HG02763 (cell line): ENCODE measurements around the gene AXL.

Experiments
- ATAC-seq: cut with Tn5 transposase; IDR thresholded peaks from one replicate; pipeline ENCODE4 v1.9.1; 2021; ENCODE audit warnings: mild to moderate bottlenecking, moderate library complexity; ENCODE audit not compliant: unreplicated experiment

The AXL gene

DNA sequence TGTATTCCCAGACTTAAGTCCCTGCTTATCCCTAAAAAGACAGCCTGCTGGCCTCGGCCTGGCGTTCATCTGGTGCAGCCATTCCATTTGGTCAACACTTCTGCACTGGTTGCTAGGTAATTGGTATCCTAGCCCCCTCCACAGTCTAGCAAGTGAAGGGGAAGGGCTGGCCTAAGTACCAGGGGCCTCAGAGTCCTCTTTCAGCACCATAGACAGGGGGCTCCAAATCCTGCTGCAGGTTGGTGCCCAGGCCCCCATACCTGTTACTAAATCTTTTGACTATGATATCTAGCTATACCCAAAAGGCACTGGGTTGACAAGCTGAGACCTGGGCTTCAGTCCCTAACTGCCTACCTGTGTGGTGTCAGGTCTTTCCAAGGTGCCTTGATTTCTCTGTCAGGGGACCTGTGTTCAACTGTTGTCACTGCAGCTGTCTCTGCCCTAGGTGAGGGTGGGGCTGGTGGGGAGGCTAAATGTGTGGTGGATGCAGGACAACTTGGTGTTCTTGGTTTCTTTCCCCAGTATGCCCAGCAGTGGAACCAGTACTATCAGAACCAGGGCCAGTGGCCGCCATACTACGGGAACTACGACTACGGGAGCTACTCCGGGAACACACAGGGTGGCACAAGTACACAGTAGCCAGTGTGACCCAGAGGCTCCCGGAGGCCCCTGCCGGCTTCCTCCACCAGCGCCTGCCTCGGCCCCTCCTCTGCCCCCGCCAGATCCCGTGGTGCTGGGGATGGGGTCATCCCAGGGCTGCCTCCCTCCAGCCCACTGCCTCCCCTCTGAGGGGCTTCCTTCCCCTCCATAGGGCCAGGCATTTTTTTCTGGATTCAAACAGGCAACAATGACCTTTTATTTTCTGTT, 87.1 kb downstream of the AXL start:
- ATAC-seq: no peak

DNA sequence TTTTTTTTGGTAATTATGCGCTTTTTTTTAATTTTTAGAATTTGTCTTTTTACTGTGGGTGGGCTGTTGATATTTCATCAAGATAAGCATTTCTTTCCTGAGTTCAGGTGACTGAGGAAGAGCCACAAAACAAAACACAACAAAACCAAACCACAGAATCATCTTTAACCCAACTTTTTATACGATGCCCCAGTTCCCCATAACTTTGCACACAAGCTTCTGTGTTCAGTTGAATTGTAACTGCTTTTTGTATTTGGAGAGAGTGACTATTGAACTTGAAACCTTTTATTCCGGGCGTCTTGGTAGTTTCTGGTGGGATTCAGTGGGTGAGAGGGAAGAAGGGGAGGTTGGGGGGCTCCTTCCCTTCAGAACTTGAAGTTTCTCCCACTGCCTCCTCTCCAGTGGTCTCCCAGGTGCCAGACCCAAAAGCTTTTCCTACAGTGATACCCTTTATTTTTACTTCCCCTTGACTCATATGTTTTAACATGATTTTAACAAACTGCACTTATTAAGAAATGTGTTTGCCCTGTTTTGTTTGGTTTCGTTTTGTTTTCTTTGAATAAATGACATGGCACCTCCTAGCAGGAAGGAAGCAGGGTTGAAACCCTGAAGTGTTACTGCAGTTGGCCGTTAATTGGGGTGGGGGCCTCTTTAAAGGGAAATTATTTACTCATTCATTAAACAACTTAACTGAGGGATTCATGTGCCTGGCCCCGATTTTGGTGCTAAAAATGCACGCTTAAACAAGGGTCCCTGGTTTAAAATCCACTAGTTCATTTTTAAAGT, 88.3 kb downstream of the AXL start:
- ATAC-seq: no peak

DNA sequence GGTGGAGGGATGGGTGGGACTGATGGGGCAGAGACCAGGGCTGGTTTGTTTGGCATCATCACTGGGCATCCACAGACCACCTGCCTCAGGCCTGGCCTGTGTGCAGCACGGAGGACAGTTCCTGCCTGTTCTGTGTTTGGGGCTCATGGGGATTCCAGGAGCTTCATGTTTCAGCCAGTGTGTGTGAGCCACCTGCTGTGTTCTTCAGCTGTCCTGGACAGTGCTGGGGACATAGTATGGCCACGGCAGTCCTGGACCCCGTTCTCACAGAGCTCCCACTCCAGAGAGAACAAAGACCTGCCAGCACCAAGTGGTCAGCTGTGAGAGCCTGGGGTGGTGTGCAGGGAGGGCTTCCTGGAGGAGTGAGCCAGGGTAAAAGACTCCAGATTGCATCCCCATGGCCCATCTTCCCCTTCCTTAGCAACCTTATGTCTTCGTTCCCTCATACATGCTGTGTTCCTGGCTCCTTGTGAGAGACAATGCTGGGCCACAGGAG, 89.0 kb downstream of the AXL start:
- ATAC-seq: no peak

DNA sequence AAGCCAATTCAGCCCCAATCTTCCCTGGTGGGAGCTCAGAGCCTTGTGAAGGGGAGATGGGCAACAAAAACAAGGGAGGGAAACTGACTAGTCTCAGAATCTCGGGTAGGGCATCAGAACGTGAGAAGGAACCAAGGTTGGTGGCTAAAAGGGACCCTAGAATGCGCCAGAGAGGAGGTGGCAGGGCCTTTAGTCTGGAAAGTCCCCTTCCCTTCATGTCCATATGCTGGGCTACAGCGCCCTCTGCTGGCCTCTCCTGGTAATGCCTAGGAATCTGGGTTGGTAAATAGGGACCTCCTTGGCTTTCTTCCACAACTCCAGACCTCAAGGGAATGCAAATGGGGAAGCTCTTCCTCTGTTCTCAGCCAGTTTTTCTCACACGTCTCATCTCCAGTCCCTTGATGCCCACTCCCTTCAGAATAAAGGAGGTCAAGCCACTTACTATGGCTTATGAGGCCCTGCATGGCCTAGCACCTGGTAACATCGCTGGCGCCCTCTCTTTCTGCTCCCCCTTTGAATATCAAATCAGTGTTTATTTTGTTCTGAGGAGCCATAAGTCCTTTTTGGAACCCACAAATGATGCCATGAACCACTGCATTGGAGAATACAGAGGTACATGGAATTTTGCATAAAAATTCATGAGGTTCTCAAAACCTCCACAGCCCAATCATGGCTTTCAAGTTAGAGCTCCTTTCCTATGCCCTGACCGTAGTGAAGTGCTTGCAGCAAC, 89.6 kb downstream of the AXL start:
- ATAC-seq: peak; percentile 31

GRCh38 chr19:41309180-41310032, 90.4 kb downstream of the AXL start:
- ATAC-seq: no peak

GRCh38 chr19:41310033-41310831, 91.2 kb downstream of the AXL start, which contains the start of gene CCDC97:
Gene CCDC97 (plus strand): TSS chr19:41310172. CDS start chr19:41310311, 139 bp downstream.
- ATAC-seq: peak; percentile 70

GRCh38 chr19:41311072-41311471, 92.0 kb downstream of the AXL start:
- no peak for ATAC-seq
